Caco-2 (cell line): ENCODE measurements around the gene PTPN14. TPM values are rescaled to one million over a fixed set of nuclear protein-coding genes. Genes with fewer than 3 reads are reported as not detected.

Source experiments
- BruUV-seq: library from RNA; stranded (reverse); fragments of 400-500 nt; replicated peaks from 2 replicates; lab custom pipeline; 2021; lab: Mats Ljungman, UMichigan
- CTCF ChIA-PET: fragments of 300-600 bp; sonication (Branson Sonifier 250); formaldehyde crosslinking; loops from one replicate; lab custom pipeline; 2022; ENCODE audit warnings: antibody characterized with exemption; lab: Charles Lee
- POLR2A ChIA-PET: fragments of 300-600 bp; sonication (Branson Sonifier 250); formaldehyde crosslinking; loops from one replicate; lab custom pipeline; 2022; ENCODE audit warnings: antibody characterized with exemption; lab: Charles Lee
- DNase-seq, 2 experiments: peaks; one replicate each; pipeline versions ENCODE4 v3.0.0 to v3.0.0-alpha.2; 2020 to 2022
- H3K27me3 ChIP-seq: replicated peaks from 2 replicates; pipeline ENCODE4 v1.6.0; 2011; ENCODE audit warnings: low read length; ENCODE audit not compliant: control insufficient read depth, insufficient read depth
- H3K36me3 ChIP-seq: 2 replicates; pipeline ENCODE4 v1.5.1; 2011; ENCODE audit warnings: low read length; ENCODE audit not compliant: control insufficient read depth, insufficient read depth
- H3K4me1 ChIP-seq: fragments of 250-450 bp; sonication (Bioruptor Pico); 2 replicates; pipeline ENCODE4 v1.5.1; 2020; ENCODE audit warnings: mild to moderate bottlenecking
- H3K4me3 ChIP-seq: 2 replicates; pipeline ENCODE4 v1.5.1; 2011; ENCODE audit warnings: low read depth, mild to moderate bottlenecking, control low read depth, low read length
- H3K9me3 ChIP-seq: fragments of 250-450 bp; sonication (Bioruptor Pico); 2 replicates; pipeline ENCODE4 v1.5.1; 2020; ENCODE audit warnings: mild to moderate bottlenecking, moderate library complexity
- H3K27ac Mint-ChIP-seq: one replicate; pipeline ENCODE4 v1.8.0; 2022; ENCODE audit warnings: mixed read lengths; ENCODE audit not compliant: unreplicated experiment
- H3K27me3 Mint-ChIP-seq: one replicate; pipeline ENCODE4 v1.8.0; 2022; ENCODE audit warnings: mixed read lengths; ENCODE audit not compliant: insufficient read depth, unreplicated experiment
- H3K36me3 Mint-ChIP-seq: one replicate; pipeline ENCODE4 v1.8.0; 2022; ENCODE audit warnings: mild to moderate bottlenecking, mixed read lengths; ENCODE audit not compliant: insufficient read depth, unreplicated experiment
- H3K4me1 Mint-ChIP-seq: one replicate; pipeline ENCODE4 v1.8.0; 2022; ENCODE audit warnings: low read depth, mixed read lengths; ENCODE audit not compliant: unreplicated experiment
- H3K4me3 Mint-ChIP-seq: one replicate; pipeline ENCODE4 v1.8.0; 2022; ENCODE audit warnings: mild to moderate bottlenecking, moderate library complexity, mixed read lengths; ENCODE audit not compliant: unreplicated experiment
- H3K9me3 Mint-ChIP-seq: one replicate; pipeline ENCODE4 v1.8.0; 2022; ENCODE audit warnings: mixed read lengths; ENCODE audit not compliant: unreplicated experiment
- intact Hi-C: fragments of 100-400 bp; cut with micrococcal nuclease; formaldehyde crosslinking; loops from one replicate; pipeline ENCODE4 v1.10.0; 2022; ENCODE audit not compliant: unreplicated experiment
- total RNA-seq: library from RNA; stranded (reverse); gene quantifications from 2 replicates; pipeline ENCODE4 v1.2.3, GENCODE V29; 2022
- TF ChIP-seq, protein P1 (sequence below), 2 experiments: fragments of 200-600 bp in 1 of 2; IDR thresholded peaks; 1 replicate in 1 of 2; 2 replicates in 1 of 2; pipeline versions ENCODE4 v1.5.1 to v1.8.0; 2011 to 2022; ENCODE audit warnings: antibody characterized with exemption in 1 of 2, control low read depth in 1 of 2, inconsistent platforms in 1 of 2, low read depth in 1 of 2, low read length in 1 of 2, mild to moderate bottlenecking in 1 of 2, moderate library complexity in 1 of 2; ENCODE audit not compliant: insufficient read depth in 1 of 2, severe bottlenecking in 1 of 2, unreplicated experiment in 1 of 2

The PTPN14 gene
- total RNA-seq, 1 experiment from 2014 or later, result 103 TPM

DNA sequence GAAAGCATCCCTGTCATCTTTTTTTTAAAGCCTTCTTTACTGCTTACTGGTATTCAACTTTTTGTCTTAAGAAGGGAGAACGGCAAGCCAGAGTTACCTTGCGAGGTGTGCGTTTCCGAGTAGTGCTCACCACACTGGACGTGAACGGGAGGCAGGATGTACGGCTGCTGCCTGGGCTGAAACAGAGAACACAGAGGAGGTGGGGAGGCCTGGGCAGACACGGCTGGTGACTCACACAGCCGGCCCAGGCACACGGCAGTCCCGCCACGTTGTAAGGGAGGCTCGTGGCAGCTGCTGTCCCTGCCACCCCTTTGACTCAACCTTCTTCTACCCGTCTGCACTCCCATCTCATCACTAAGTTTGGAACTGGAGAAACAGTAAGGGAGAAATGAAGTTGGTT is 164.7 kb downstream of the PTPN14 start:
- Histone ChIP-seq H3K36me3 (peaks cover 3% of the 10 kb centered on the region; the same call in 1 of the 2 replicates), H3K4me1 (peaks cover 4% of the 10 kb centered on the region), H3K9me3 (no peaks in the 10 kb centered on the region), H3K4me3 (no peak overlapping the region), H3K27me3 (no peaks in the 10 kb centered on the region)
- BruUV-seq, result no TSS peak
- Mint-ChIP-seq H3K27ac (peak overlapping the region; percentile 9), H3K4me1 (peaks cover 6% of the 10 kb centered on the region), H3K27me3 (no peaks in the 10 kb centered on the region), H3K9me3 (no peaks in the 10 kb centered on the region), H3K36me3 (peaks cover 94% of the 10 kb centered on the region), H3K4me3 (no peak overlapping the region)
- TF ChIP-seq, protein P1, sequence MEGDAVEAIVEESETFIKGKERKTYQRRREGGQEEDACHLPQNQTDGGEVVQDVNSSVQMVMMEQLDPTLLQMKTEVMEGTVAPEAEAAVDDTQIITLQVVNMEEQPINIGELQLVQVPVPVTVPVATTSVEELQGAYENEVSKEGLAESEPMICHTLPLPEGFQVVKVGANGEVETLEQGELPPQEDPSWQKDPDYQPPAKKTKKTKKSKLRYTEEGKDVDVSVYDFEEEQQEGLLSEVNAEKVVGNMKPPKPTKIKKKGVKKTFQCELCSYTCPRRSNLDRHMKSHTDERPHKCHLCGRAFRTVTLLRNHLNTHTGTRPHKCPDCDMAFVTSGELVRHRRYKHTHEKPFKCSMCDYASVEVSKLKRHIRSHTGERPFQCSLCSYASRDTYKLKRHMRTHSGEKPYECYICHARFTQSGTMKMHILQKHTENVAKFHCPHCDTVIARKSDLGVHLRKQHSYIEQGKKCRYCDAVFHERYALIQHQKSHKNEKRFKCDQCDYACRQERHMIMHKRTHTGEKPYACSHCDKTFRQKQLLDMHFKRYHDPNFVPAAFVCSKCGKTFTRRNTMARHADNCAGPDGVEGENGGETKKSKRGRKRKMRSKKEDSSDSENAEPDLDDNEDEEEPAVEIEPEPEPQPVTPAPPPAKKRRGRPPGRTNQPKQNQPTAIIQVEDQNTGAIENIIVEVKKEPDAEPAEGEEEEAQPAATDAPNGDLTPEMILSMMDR (IDR thresholded peaks at IDR 0.05; ENCODE audit: insufficient read depth in 1 of 2, low read depth in 1 of 2, low read length in 1 of 2, severe bottlenecking in 1 of 2, unreplicated experiment in 1 of 2), result no peak
- intact Hi-C loops, result no loop called here
- POLR2A ChIA-PET, result no interaction called here
- no peak for DNase-seq
- CTCF ChIA-PET, result interaction anchor here (0.7 kb wide), 1 partner anchor 10 kb away, joined by 6 read pairs; no protein-coding TSS in a partner anchor

DNA sequence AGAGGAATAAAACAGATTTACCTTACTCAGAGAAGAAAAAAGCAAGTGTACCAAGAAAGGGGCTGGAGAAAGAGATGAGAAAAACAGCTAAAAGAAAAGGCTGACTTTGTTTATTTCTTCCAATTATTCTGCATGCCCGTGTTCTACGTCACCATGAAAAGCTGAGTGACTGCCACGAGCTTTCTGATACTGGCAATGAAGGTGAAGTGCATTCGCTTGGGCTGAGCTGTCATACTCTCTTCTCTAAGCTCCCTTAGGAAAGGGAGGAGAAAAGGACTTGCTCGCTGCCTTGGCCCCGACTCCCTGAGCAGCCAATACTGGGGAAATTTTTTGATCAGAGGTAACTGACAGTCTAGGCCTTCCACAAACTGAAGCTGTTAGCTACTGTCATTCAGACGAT is 165.1 kb downstream of the PTPN14 start:
- BruUV-seq, result no TSS peak
- peaks cover 3% of the 10 kb centered on the region; the same call in 1 of the 2 replicates for H3K36me3 ChIP-seq

DNA sequence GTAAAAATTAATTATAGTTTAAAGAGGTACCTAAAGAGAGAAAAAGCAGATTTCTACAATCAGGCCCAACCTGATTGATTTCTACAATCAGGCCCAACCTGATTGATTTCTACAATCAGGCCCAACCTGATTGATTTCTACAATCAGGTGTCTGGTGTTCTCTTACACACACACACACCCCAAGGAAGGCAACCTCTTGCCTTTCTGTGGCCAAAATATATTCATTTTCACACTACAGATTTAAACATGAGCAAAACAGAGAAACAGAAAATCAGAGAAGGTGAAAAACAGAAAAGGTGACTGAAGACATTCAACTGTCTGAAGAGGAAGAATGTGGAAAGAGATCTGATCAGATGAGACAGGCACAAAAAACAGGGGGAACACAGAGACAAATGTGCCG is 166.0 kb downstream of the PTPN14 start:
- intact Hi-C loops, result no loop called here
- Mint-ChIP-seq H3K4me1 (peaks cover 15% of the 10 kb centered on the region), H3K27me3 (no peaks in the 10 kb centered on the region), H3K4me3 (no peak overlapping the region), H3K36me3 (peaks cover 99% of the 10 kb centered on the region), H3K9me3 (no peaks in the 10 kb centered on the region), H3K27ac (no peak overlapping the region)
- no peaks in the 10 kb centered on the region for H3K9me3 ChIP-seq
- peaks cover 17% of the 10 kb centered on the region for H3K4me1 ChIP-seq
- TF ChIP-seq, protein P1 (IDR thresholded peaks at IDR 0.05; ENCODE audit: insufficient read depth in 1 of 2, low read depth in 1 of 2, low read length in 1 of 2, severe bottlenecking in 1 of 2, unreplicated experiment in 1 of 2), result no peak
- ChIA-PET POLR2A (no interaction called here), CTCF (no interaction called here)
- no peaks in the 10 kb centered on the region for H3K27me3 ChIP-seq
- H3K36me3 ChIP-seq, result peaks cover 3% of the 10 kb centered on the region
- no peak overlapping the region for H3K4me3 ChIP-seq
- BruUV-seq, result no TSS peak
- DNase-seq, result no peak

More for the DNA sequence above, 165.1 kb downstream of the PTPN14 start:
- ChIA-PET CTCF (no interaction called here), POLR2A (no interaction called here)
- DNase-seq, result no peak
- H3K27me3 ChIP-seq, result no peaks in the 10 kb centered on the region
- Mint-ChIP-seq H3K4me3 (no peak overlapping the region), H3K4me1 (peaks cover 6% of the 10 kb centered on the region), H3K27ac (peak overlapping the region; percentile 9), H3K9me3 (no peaks in the 10 kb centered on the region), H3K27me3 (no peaks in the 10 kb centered on the region), H3K36me3 (peaks cover 97% of the 10 kb centered on the region)
- peaks cover 8% of the 10 kb centered on the region for H3K4me1 ChIP-seq
- TF ChIP-seq, protein P1 (IDR thresholded peaks at IDR 0.05; ENCODE audit: insufficient read depth in 1 of 2, low read depth in 1 of 2, low read length in 1 of 2, severe bottlenecking in 1 of 2, unreplicated experiment in 1 of 2), result no peak
- H3K9me3 ChIP-seq, result no peaks in the 10 kb centered on the region
- intact Hi-C loops, result no loop called here
- H3K4me3 ChIP-seq, result no peak overlapping the region
